KOPT-K1 (cell line): ENCODE data around the gene TNNC2.
A peak's percentile ranks its signal among the peaks of the same experiment; 100 is the strongest.

Source experiments
- H3K27ac ChIP-seq: fragments of 200-600 bp; sonication (generic); 2 replicates; pipeline ENCODE4 v1.5.1; 2016; ENCODE audit warnings: antibody characterized with exemption, mild to moderate bottlenecking, low read depth, low read length; ENCODE audit not compliant: poor library complexity, severe bottlenecking
- H3K36me3 ChIP-seq: fragments of 200-600 bp; sonication (generic); 2 replicates; pipeline ENCODE4 v1.5.1; 2017; ENCODE audit warnings: antibody characterized with exemption, mild to moderate bottlenecking, low read length, moderate library complexity; ENCODE audit not compliant: insufficient read depth
- H3K9me3 ChIP-seq: fragments of 200-600 bp; sonication (generic); 2 replicates; pipeline ENCODE4 v1.5.1; 2017; ENCODE audit warnings: antibody characterized with exemption, low read length, mild to moderate bottlenecking; ENCODE audit not compliant: insufficient read depth, poor library complexity, severe bottlenecking

The TNNC2 gene

DNA sequence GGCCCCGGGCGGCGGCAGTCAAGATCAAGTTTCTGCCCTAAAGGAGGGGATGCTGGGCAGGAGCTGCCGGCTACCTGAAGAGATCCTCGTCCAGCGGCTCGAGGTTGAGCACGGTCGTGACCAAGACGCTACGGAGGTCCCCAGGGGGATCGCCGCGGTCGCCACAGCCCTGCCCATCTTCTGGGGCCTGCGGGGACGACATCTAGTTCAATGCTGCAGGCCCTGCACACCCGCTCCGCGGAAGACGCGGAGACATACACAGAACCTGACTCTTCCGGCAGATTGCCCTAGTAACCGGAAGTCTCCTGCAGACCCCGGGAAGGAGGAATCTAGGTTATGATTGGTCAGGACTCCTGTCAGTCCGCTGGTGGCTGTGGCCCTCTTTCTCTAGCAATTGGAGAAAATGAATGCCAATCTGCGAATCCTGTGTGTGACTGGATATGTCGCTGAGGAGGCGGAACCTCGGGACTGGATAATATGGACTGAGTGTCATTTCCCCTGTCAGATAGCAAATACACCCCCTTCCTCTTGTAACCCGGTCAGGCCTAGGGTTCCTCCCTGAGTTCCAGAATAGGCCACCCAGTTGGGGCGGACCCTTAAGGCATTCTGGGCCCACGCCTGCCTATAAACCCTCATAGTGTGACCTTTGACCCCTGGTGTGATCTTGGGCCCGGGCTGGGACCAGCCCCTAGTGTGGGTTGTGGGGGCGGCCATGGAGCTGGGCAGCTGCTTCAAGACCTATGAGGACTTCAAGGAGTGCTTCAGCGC, 30.2 kb upstream of the TNNC2 start, which contains the start of the genes ACOT8 and ZSWIM3:
TSS of gene ACOT8 (minus strand) at position 279 of the 768 bp plus-strand sequence. CDS start at position 202, 77 bp downstream.
TSS of gene ZSWIM3 (plus strand) at position 501 of the 768 bp plus-strand sequence. CDS start at position 713, 212 bp downstream.
- Histone ChIP-seq H3K27ac (peak within 1 kb of the TSS; percentile 84), H3K9me3 (no peaks in the 10 kb centered on the region), H3K36me3 (peaks cover 23% of the 10 kb centered on the region)

DNA sequence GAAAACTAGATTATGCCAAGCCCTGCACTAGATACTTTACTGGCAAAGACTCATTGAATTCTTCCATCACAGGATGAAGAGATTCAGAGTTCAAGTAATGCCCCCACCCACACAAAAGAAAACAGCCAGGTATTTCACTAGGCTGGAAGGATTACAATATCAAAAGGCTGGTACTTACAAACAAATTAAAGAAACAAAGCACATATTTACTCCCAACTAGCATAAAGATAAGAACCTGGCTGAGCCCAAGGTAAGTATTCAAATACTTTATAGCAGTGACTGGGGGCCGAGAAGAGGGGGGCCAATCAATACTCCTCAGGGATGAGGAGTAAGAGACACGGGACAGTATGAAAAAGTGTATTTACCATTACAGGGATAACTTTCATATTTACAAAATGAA, 26.4 kb upstream of the TNNC2 start:
- Histone ChIP-seq H3K27ac (no peak overlapping the region), H3K36me3 (peaks cover 52% of the 10 kb centered on the region), H3K9me3 (no peaks in the 10 kb centered on the region)

DNA sequence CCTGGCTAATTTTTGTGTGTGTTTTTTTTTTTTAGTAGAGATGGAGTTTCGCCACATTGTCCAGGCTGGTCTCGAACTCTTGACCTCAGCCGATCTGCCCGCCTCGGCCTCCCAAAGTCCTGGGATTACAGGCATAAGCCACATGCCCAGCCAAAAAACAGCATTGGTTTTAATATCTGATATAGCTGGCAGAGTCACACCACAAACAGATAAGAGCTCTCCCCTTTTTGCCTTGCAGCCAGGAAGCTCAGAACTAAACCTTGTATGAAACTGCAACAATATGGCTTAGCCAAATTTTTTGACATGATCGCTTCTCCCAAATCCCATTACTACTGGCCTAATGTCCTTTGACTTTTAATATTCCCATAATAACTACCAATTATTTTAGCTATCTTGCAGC, 25.2 kb upstream of the TNNC2 start:
- Histone ChIP-seq H3K27ac (no peak overlapping the region), H3K36me3 (peaks cover 60% of the 10 kb centered on the region), H3K9me3 (no peaks in the 10 kb centered on the region)

DNA sequence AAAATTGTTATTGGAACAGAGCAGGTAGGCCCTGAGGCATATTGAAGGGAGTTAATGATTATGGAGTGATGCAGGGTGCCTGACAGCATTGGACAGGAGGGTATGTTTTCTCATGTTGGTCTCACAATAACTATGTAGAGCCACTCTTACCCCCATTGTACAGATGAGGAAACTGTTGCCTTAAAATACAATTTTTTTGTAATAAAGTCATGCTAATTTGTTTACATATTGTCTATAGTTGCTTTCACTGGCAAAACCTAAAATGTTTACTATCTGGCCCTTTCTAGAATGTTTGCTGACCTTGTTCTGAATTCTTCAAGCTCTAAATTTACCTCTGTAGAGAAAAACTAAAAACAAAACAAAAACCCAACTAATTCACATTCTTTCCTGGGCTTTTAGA, 24.4 kb upstream of the TNNC2 start:
- Histone ChIP-seq H3K27ac (no peak overlapping the region), H3K36me3 (peaks cover 66% of the 10 kb centered on the region), H3K9me3 (no peaks in the 10 kb centered on the region)

DNA sequence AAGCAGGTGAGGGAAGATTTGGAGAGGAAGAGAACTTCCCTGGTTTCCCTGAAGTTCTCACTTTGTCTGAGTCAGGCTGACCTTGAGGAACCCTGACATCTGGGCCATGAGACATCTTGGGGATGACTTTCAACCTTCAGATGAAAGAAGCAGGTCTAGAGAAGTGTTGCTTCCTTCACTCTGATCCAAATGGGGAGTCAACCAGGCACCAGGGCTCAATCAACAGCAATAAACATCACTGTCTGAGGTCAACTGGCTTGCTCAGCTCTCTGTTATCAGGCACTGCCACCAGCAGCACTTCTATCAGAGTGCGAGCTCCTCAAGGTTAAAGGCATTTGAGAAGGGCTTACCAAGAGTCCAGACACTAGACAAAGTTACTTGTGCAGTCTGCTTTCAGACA, 23.8 kb upstream of the TNNC2 start:
- no peak overlapping the region for H3K27ac ChIP-seq
- no peaks in the 10 kb centered on the region for H3K9me3 ChIP-seq
- H3K36me3 ChIP-seq: peaks cover 71% of the 10 kb centered on the region

DNA sequence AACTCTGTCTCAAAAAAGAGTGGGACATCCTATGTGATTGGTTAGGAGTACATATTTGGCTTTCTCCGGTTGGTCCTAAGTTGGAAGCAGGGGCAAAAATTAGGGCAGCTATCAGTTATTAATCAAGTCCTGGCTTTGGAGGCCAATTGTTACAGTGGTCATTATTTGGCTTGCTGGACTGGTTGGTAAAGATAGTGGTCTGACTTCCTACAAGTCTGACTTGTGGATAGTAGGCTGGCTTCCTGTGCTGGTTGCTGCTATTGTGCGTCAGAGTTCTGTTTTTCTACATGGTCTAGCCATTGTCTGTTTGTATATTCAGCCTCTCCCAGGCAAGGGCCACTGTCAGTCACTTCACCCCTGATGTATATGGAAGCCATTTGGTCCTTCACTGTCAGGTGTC, 23.1 kb upstream of the TNNC2 start:
- Histone ChIP-seq H3K27ac (no peak overlapping the region), H3K9me3 (no peaks in the 10 kb centered on the region), H3K36me3 (peaks cover 78% of the 10 kb centered on the region)

DNA sequence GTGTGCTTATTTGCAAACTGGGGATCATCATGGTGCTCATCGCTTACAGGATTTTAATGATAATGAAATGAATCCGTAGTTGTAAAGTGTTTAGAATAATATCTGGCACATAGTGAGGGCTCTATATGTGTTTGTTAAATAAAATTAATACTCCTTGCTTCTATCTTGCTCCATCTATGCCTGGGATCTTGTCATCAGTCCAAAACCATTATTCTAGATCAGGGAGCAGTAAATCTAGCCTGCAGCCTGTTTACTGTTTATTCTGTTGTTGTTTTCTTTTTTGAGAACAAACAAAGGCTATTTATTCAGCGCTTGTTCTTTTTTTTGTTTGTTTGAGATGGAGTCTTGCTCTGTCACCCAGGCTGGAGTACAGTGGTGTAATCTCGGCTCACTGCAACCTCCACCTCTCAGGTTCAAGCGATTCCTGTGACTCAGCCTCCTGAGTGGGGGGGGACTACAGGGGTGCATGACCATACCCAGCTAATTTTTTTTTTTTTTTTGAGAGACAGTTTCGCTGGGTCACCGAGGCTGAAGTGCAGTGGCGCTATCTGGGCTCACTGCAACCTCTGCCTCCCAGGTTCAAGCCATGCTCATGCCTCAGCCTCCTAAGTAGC, 22.0 kb upstream of the TNNC2 start:
- no peaks in the 10 kb centered on the region for H3K9me3 ChIP-seq
- no peak overlapping the region for H3K27ac ChIP-seq
- peaks cover 82% of the 10 kb centered on the region for H3K36me3 ChIP-seq

DNA sequence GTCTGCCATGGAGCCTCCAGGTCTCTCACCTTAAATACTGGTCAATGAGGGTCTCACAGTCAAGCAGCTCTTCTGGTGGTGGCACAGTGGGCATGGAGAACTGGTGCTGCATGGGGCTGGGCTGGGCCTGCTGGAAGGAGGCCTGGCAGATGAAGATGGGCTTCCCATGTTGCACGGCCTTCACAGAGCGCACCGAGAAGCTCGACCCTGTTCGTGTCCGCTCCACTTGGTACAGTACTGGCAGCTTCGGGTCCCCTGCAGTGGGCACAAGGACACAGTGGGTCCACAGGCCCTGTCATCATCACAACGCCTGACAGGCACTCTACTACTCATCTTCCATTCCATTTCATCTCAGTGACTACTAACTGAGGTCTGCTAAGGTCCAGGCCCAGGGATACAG, 21.3 kb upstream of the TNNC2 start:
- H3K27ac ChIP-seq: no peak overlapping the region
- no peaks in the 10 kb centered on the region for H3K9me3 ChIP-seq
- peaks cover 84% of the 10 kb centered on the region for H3K36me3 ChIP-seq

DNA sequence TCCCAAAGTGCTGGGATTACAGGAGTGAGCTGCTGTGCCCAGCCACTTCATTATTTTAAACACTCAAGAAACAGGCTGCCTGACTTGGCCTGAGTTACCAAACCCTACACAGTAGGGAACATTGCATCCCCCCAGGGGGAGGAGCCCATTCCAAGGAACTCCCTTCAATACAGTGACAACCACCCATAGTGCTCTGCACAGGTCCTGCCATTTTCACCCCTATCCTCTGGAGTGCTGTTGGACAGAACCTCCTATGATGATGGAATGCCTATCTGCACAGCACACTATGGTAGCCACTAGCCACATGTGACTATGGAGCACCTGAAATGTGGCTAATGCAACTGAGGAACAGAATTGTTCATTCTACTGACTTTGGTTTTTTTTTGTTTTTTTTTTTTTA, 18.3 kb upstream of the TNNC2 start:
- no peaks in the 10 kb centered on the region for H3K9me3 ChIP-seq
- no peak overlapping the region for H3K27ac ChIP-seq
- H3K36me3 ChIP-seq: peaks cover 79% of the 10 kb centered on the region

DNA sequence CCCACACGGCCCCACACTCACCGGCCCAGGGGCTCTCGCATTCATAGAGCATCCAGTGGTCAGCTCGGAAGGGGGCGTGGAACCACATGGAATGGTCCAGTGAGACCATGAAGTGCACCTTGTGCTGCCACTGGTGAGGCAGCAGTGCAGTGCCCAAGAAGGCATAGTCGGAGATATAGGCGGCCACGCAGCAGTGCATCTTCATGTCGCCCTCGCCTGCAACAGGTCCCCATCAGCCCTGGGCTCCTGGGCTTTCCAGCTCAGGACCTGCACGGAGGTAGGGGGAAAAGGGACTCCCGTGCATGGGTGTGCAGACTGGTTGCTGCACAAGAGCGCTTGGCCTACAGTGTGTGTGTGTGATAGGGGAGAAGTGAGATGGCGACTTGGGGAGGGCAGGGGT, 16.4 kb upstream of the TNNC2 start:
- H3K9me3 ChIP-seq: no peaks in the 10 kb centered on the region
- H3K36me3 ChIP-seq: peaks cover 65% of the 10 kb centered on the region
- no peak overlapping the region for H3K27ac ChIP-seq

DNA sequence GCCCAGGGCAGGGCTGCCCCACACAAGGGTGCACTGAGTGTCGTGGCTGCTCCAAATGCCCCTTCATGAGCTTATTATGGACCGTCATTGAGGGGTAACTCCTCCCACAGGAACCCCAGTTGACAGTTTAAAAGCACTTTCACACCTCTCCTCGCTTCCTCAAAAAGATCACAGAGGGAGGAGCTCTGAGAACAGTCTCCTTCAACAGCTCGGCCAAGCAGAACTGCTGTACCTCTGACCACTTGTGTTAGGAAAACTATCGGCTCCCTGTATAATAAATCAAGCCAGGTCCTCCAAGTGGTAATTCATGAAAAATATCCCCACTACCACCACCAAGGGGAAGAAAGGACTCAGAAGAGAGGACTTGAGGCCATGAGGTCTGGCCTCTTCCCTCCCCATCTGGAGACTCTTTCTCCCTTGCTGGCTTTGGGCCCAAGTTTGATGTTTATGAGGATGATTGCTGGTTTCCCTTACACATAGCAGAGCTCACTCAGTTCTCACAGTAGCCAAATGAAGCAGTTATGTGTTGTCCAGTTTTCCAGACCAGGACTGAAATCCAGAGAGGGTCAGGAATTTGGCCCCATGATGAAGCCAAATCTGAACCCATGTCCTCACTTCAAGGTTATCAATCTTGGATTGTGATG, 15.2 kb upstream of the TNNC2 start:
- H3K27ac ChIP-seq: no peak overlapping the region
- peaks cover 58% of the 10 kb centered on the region for H3K36me3 ChIP-seq
- no peaks in the 10 kb centered on the region for H3K9me3 ChIP-seq

DNA sequence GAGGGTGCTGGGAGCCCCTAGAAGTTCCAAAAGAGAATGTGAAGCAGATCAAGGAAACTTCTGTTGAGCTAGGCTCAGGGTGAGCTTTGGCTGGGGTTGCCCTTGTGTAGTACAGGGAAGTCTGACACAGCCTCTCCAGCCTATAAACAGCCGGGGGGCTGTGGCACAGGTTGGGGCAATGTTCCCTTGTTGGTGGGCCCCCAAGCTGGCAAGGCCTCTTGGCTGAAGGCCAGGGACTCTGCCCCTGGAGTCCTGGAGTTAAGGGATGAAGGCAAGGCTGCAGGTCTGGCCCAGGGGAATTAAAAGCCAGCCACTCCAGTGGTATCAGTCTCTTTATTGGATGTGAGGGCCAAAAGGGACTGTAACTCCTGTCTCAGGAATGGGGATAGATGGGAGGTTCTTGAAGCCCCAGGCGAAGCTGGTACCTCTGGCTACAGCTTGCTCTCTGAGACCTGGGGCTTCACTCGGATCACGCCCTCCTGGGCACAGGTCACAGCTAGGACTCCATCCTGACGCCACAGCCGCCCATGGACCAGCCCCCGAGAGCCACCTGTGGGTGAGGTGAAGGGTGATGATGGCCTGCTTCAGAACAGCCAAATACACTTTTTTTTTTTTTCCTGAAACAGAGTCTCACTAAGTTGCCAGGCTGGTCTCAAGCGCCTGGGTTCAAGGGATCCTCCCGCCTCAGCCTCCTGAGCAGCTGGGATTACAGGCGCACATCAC, 14.5 kb upstream of the TNNC2 start:
- no peak overlapping the region for H3K27ac ChIP-seq
- no peaks in the 10 kb centered on the region for H3K9me3 ChIP-seq
- peaks cover 53% of the 10 kb centered on the region for H3K36me3 ChIP-seq

DNA sequence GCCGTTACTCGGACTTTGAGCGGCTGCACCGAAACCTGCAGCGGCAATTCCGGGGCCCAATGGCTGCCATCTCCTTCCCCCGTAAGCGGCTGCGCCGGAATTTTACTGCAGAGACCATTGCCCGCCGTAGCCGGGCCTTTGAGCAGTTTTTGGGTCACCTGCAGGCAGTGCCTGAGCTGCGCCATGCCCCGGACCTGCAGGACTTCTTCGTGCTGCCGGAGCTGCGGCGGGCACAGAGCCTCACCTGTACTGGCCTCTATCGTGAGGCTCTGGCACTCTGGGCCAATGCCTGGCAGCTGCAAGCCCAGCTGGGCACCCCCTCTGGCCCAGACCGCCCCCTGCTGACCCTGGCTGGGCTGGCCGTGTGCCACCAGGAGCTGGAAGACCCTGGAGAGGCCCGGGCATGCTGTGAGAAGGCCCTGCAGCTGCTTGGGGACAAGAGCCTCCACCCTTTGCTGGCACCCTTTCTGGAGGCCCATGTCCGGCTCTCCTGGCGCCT, 13.6 kb upstream of the TNNC2 start:
- no peak overlapping the region for H3K27ac ChIP-seq
- no peaks in the 10 kb centered on the region for H3K9me3 ChIP-seq
- H3K36me3 ChIP-seq: peaks cover 44% of the 10 kb centered on the region

DNA sequence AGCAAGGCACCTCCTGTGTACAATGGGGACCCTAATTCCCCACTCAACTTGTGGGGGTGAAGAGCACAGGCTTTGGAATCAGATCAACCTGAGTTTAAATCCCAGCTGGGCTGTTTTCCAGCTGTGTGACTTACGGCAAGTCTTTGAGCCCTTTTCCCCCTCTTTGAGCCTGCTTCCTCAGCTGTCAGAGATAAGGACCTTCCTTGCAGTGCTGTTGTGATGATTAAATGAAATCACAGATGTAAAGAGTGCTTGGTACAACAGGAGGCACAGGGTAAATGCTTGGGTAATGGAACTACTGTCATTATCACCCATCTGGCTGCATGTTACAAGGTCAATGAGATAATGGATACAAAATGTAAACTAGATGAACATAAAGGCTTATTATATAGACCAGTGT, 9.7 kb upstream of the TNNC2 start:
- Histone ChIP-seq H3K36me3 (peaks cover 5% of the 10 kb centered on the region; the same call in 1 of the 2 replicates), H3K9me3 (no peaks in the 10 kb centered on the region), H3K27ac (no peak overlapping the region)

DNA sequence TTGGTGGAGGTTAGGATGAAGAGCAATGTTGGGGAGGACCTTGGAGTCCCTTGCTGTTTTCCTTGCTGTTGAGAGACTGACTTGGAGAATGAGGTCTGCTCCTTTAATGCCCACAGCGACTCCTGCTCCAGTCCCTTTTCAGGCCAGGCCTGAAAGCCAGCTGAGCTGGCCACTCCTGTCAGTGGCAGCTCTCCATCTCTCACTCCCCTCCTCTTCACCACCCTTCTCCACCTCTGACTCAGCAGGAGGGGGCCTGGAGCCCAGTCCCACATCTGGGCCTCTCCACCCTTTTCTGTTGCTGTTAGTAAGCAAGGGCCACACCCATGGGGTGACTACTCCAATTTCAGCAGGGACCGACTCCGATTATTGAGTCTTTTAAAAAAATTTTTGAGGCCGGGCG, 8.7 kb upstream of the TNNC2 start:
- Histone ChIP-seq H3K9me3 (no peaks in the 10 kb centered on the region), H3K27ac (no peak overlapping the region), H3K36me3 (no peaks in the 10 kb centered on the region)
